Glutamatergic neuron (in vitro differentiated cells): Measurements from ENCODE around the gene ADGRL3. TPM values are rescaled to one million over a fixed set of nuclear protein-coding genes. Genes with fewer than 3 reads are reported as not detected.
A peak's percentile ranks its signal among the peaks of the same experiment; 100 is the strongest.

Experiments used
- DNase-seq: peaks from one replicate; pipeline ENCODE4 v3.0.0; 2022
- H3K27ac Mint-ChIP-seq: one replicate; pipeline ENCODE4 v1.8.0; 2020; ENCODE audit warnings: mild to moderate bottlenecking, mixed read lengths, inconsistent platforms; ENCODE audit not compliant: unreplicated experiment
- H3K27me3 Mint-ChIP-seq: one replicate; pipeline ENCODE4 v1.8.0; 2020; ENCODE audit warnings: mild to moderate bottlenecking, moderate library complexity, mixed read lengths, inconsistent platforms; ENCODE audit not compliant: unreplicated experiment
- H3K36me3 Mint-ChIP-seq: one replicate; pipeline ENCODE4 v1.8.0; 2020; ENCODE audit warnings: mild to moderate bottlenecking, mixed read lengths, inconsistent platforms; ENCODE audit not compliant: unreplicated experiment
- H3K4me1 Mint-ChIP-seq: one replicate; pipeline ENCODE4 v1.8.0; 2020; ENCODE audit warnings: mild to moderate bottlenecking, low read depth, mixed read lengths, inconsistent platforms; ENCODE audit not compliant: unreplicated experiment
- H3K4me3 Mint-ChIP-seq: one replicate; pipeline ENCODE4 v1.8.0; 2020; ENCODE audit warnings: mild to moderate bottlenecking, mixed read lengths, inconsistent platforms; ENCODE audit not compliant: unreplicated experiment
- H3K9me3 Mint-ChIP-seq: one replicate; pipeline ENCODE4 v1.8.0; 2020; ENCODE audit warnings: mild to moderate bottlenecking, moderate library complexity, mixed read lengths, inconsistent platforms; ENCODE audit not compliant: unreplicated experiment
- CTCF ChIP-seq: fragments of 200-600 bp; sonication (generic); IDR thresholded peaks from one replicate; pipeline ENCODE4 v1.5.0; 2021; ENCODE audit not compliant: partially characterized antibody, unreplicated experiment
- total RNA-seq: library from RNA; stranded (reverse); fragmentation: NEBNext Ultra II Directional; extraction: Animal tissue kit (Norgen Biotek cat#: 25700); gene quantifications from one replicate; pipeline ENCODE4 v1.2.1, GENCODE V29; 2021; ENCODE audit not compliant: unreplicated experiment

ADGRL3 gene
- total RNA-seq, 1 donor from 2014 or later: 193 TPM

GRCh38 chr4:61251129-61251528 is 51.0 kb downstream of the ADGRL3 start:
- TF ChIP-seq CTCF: no peak
- no peak for DNase-seq
- peaks cover under 1% of the 10 kb centered on the region for H3K27me3 Mint-ChIP-seq
- no peaks in the 10 kb centered on the region for H3K36me3 Mint-ChIP-seq
- peaks cover 8% of the 10 kb centered on the region for H3K9me3 Mint-ChIP-seq
- H3K4me3 Mint-ChIP-seq: no peak overlapping the region
- H3K27ac Mint-ChIP-seq: no peak overlapping the region
- peaks cover 57% of the 10 kb centered on the region for H3K4me1 Mint-ChIP-seq

DNA sequence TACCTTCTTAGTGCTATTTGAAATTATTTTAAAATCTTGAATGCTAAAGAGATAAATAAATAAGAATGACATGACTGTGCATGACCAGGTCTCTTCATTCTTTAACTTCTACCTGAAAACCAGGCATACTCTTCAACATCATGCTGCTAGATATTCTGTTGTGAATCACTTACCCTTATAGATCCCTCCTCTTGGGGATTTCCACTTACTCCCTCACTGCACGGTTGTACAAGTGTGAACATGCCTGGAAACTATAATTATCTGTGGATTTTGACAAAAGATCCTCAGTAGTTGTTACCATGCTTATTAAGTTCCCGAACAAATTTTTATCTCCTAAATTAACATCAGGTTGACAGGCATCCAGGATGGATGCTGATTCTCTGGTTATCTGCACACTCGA is 54.3 kb downstream of the ADGRL3 start:
- Mint-ChIP-seq H3K4me3 (no peak overlapping the region), H3K4me1 (peaks cover 54% of the 10 kb centered on the region), H3K36me3 (no peaks in the 10 kb centered on the region), H3K9me3 (peaks cover 6% of the 10 kb centered on the region), H3K27me3 (no peaks in the 10 kb centered on the region), H3K27ac (peak overlapping the region; percentile 34)
- TF ChIP-seq CTCF: no peak
- DNase-seq: no peak

GRCh38 chr4:61273233-61273632 is 73.1 kb downstream of the ADGRL3 start:
- Mint-ChIP-seq H3K27ac (peak overlapping the region; percentile 53), H3K4me3 (no peak overlapping the region), H3K36me3 (no peaks in the 10 kb centered on the region), H3K4me1 (peaks cover 43% of the 10 kb centered on the region), H3K27me3 (peaks cover 3% of the 10 kb centered on the region), H3K9me3 (peaks cover 1% of the 10 kb centered on the region)
- no peak for TF ChIP-seq CTCF
- DNase-seq: no peak

DNA sequence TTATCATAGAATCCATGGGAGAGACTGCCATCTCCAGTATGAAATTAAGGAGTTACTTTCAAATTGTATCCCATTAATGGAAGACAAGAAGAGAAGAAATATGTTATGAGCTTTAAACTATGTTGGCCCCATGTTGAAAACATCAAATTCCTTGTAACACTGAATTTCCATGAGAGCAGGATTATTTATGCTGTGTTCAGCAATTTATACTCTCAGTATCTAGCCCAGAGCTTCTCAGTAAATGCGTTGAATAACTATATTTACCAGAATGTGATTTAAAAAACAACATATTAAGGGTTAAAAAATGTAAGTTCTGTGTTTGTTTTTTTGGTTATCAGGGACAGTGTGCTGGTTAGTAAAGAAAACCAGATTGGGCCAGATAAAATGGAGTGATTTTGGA is 74.2 kb downstream of the ADGRL3 start:
- no peak for DNase-seq
- no peak overlapping the region for H3K4me3 Mint-ChIP-seq
- no peaks in the 10 kb centered on the region for H3K9me3 Mint-ChIP-seq
- peaks cover 3% of the 10 kb centered on the region for H3K27me3 Mint-ChIP-seq
- TF ChIP-seq CTCF: no peak
- peaks cover 38% of the 10 kb centered on the region for H3K4me1 Mint-ChIP-seq
- H3K27ac Mint-ChIP-seq: no peak overlapping the region
- no peaks in the 10 kb centered on the region for H3K36me3 Mint-ChIP-seq

GRCh38 chr4:61275241-61275640 is 75.1 kb downstream of the ADGRL3 start:
- Mint-ChIP-seq H3K9me3 (no peaks in the 10 kb centered on the region), H3K27me3 (peaks cover 3% of the 10 kb centered on the region), H3K4me3 (no peak overlapping the region), H3K27ac (no peak overlapping the region), H3K36me3 (no peaks in the 10 kb centered on the region), H3K4me1 (peaks cover 37% of the 10 kb centered on the region)
- TF ChIP-seq CTCF: no peak
- no peak for DNase-seq
